Right ventricle myocardium superior (tissue), 1 donor: Measurements from ENCODE around the gene ECHDC1. TPM values are rescaled to one million over a fixed set of nuclear protein-coding genes. Genes with fewer than 3 reads are reported as not detected.

ENCODE experiments used
- ATAC-seq: fragments of 200-7000 bp; cut with Tn5 transposase; one replicate; pipeline ENCODE4 v1.9.1; 2020; ENCODE audit warnings: mild to moderate bottlenecking; ENCODE audit not compliant: poor library complexity
- DNase-seq: peaks from one replicate; pipeline ENCODE4 v3.0.0-alpha.2; 2020
- intact Hi-C: fragments of 100-400 bp; cut with DNase I; formaldehyde crosslinking; loops from one replicate; pipeline ENCODE4 v1.11.2; 2022
- total RNA-seq: library from RNA; stranded (reverse); fragmentation: NEBNext Ultra II Directional; extraction: Animal tissue kit (Norgen Biotek cat#: 25700); gene quantifications from one replicate; pipeline ENCODE4 v1.2.1, GENCODE V29; 2021
- donor health status: DM: no; HTN: yes; CAD: no; lungs with severe emphysema.

Gene ECHDC1
- total RNA-seq, 1 donor from 2014 or later = 41.8 TPM

- ATAC-seq = no peak
- intact Hi-C loops = no loop called here
These were observed 44.9 kb downstream of the ECHDC1 start for GRCh38 chr6:127298475-127298874.

GRCh38 chr6:127297502-127298070 is 45.8 kb downstream of the ECHDC1 start:
- no peak for ATAC-seq
- intact Hi-C loops = no loop called here

More at GRCh38 chr6:127298475-127298874, 44.9 kb downstream of the ECHDC1 start:
- DNase-seq = no peak

GRCh38 chr6:127291495-127291894 is 51.9 kb downstream of the ECHDC1 start:
- intact Hi-C loops = no loop called here
- ATAC-seq (no peak), DNase-seq (no peak)

More at GRCh38 chr6:127297502-127298070, 45.8 kb downstream of the ECHDC1 start:
- no peak for DNase-seq

- no peak for ATAC-seq
- no peak for DNase-seq
- intact Hi-C loops = no loop called here
These were observed 52.8 kb downstream of the ECHDC1 start for GRCh38 chr6:127290391-127291265.

- DNase-seq (no peak), ATAC-seq (no peak)
- intact Hi-C loops = no loop called here
These were observed 53.5 kb downstream of the ECHDC1 start for GRCh38 chr6:127289934-127290333.

GRCh38 chr6:127288705-127289104 is 54.7 kb downstream of the ECHDC1 start:
- intact Hi-C loops = no loop called here
- ATAC-seq (no peak), DNase-seq (no peak)

GRCh38 chr6:127282184-127282583 is 61.2 kb downstream of the ECHDC1 start:
- no peak for DNase-seq
- no peak for ATAC-seq
- intact Hi-C loops = no loop called here

GRCh38 chr6:127279815-127280214 is 63.6 kb downstream of the ECHDC1 start:
- intact Hi-C loops = no loop called here
- DNase-seq (no peak), ATAC-seq (no peak)

- ATAC-seq (no peak), DNase-seq (no peak)
- intact Hi-C loops = no loop called here
These were observed 65.2 kb downstream of the ECHDC1 start for GRCh38 chr6:127277878-127278843.

GRCh38 chr6:127276331-127276730 is 67.1 kb downstream of the ECHDC1 start:
- no peak for ATAC-seq
- DNase-seq = no peak
- intact Hi-C loops = no loop called here

GRCh38 chr6:127273499-127273898 is 69.9 kb downstream of the ECHDC1 start:
- no peak for ATAC-seq
- no peak for DNase-seq
- intact Hi-C loops = no loop called here

- DNase-seq (no peak), ATAC-seq (no peak)
- intact Hi-C loops = no loop called here
These were observed 70.8 kb downstream of the ECHDC1 start for GRCh38 chr6:127272576-127272975.

- no peak for ATAC-seq
- intact Hi-C loops = no loop called here
- no peak for DNase-seq
These were observed 75.5 kb downstream of the ECHDC1 start for GRCh38 chr6:127267646-127268625.

GRCh38 chr6:127266892-127267645 is 76.3 kb downstream of the ECHDC1 start:
- intact Hi-C loops = no loop called here
- DNase-seq (peak; percentile 77), ATAC-seq (peak; percentile 84)

- ATAC-seq (peak; percentile 97), DNase-seq (peak; percentile 89)
- intact Hi-C loops = no loop called here
These were observed 77.1 kb downstream of the ECHDC1 start, which contains the start of gene RNF146 for GRCh38 chr6:127266178-127266891. Gene RNF146, plus strand, starts transcription at chr6:127266864. Its CDS starts 13,475 bp downstream, at chr6:127280339.

GRCh38 chr6:127263481-127263880 is 79.9 kb downstream of the ECHDC1 start:
- intact Hi-C loops = no loop called here
- ATAC-seq = no peak
- DNase-seq = no peak

GRCh38 chr6:127262896-127263295 is 80.5 kb downstream of the ECHDC1 start:
- ATAC-seq (no peak), DNase-seq (no peak)
- intact Hi-C loops = no loop called here
